GM18498 (cell line): ENCODE data around the gene FAM177B.

Experiments used
- ATAC-seq: cut with Tn5 transposase; IDR thresholded peaks from one replicate; pipeline ENCODE4 v1.9.1; 2021; ENCODE audit warnings: mild to moderate bottlenecking, moderate library complexity; ENCODE audit not compliant: unreplicated experiment

The FAM177B gene

GRCh38 chr1:222784916-222785315 lies 47.9 kb downstream of the FAM177B start:
- no peak for ATAC-seq

GRCh38 chr1:222785529-222785928 lies 48.5 kb downstream of the FAM177B start:
- no peak for ATAC-seq

- ATAC-seq: no peak
Observed at GRCh38 chr1:222786121-222786520, 49.1 kb downstream of the FAM177B start.

- no peak for ATAC-seq
Observed at GRCh38 chr1:222787729-222788128, 50.7 kb downstream of the FAM177B start.

- no peak for ATAC-seq
Observed at GRCh38 chr1:222788402-222789156, 51.6 kb downstream of the FAM177B start.

- ATAC-seq: no peak
Observed at GRCh38 chr1:222790115-222790514, 53.1 kb downstream of the FAM177B start.

- no peak for ATAC-seq
Observed at GRCh38 chr1:222790520-222790919, 53.5 kb downstream of the FAM177B start.

GRCh38 chr1:222791006-222791710 lies 54.2 kb downstream of the FAM177B start:
- no peak for ATAC-seq

- no peak for ATAC-seq
Observed at GRCh38 chr1:222792744-222793143, 55.7 kb downstream of the FAM177B start.

- no peak for ATAC-seq
Observed at GRCh38 chr1:222794656-222795474, 57.9 kb downstream of the FAM177B start.

GRCh38 chr1:222798116-222798515 lies 61.1 kb downstream of the FAM177B start:
- ATAC-seq: no peak

GRCh38 chr1:222798975-222799374 lies 62.0 kb downstream of the FAM177B start:
- ATAC-seq: no peak
